H4 (cell line): Measurements from ENCODE around the gene F10. TPM values are rescaled to one million over a fixed set of nuclear protein-coding genes. Genes with fewer than 3 reads are reported as not detected.

Experiments used
- DNase-seq: peaks from one replicate; pipeline ENCODE4 v3.0.0-alpha.2; 2015; ENCODE audit warnings: low spot score
- total RNA-seq: library from RNA; depleted of rRNA; stranded (reverse); fragments of >200 nt; shearing (Covaris generic); gene quantifications from 2 replicates; pipeline ENCODE4 v1.2.3, GENCODE V29; 2014; rRNA removed

F10 gene
- total RNA-seq, 1 experiment from 2014 or later, result not detected

DNA sequence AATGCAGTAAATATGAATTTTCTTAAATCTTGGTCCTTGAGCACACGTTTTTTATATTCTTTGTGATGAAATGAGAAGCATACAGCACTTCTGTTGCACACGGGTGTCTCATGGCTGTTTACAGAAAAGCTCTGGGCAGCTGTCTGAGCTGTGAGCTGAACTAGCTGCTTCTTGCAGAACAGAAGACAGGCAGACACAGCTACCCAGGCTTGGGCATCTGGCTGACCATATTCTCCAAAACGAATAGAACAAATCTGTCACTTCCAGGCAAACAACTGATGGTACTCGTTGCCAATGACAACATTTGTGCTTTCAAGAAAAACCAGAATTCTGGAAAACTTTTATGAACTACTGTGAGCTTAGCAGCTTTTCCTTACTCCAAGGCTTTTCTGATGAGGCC, 69.7 kb downstream of the F10 start:
- no peak for DNase-seq

DNA sequence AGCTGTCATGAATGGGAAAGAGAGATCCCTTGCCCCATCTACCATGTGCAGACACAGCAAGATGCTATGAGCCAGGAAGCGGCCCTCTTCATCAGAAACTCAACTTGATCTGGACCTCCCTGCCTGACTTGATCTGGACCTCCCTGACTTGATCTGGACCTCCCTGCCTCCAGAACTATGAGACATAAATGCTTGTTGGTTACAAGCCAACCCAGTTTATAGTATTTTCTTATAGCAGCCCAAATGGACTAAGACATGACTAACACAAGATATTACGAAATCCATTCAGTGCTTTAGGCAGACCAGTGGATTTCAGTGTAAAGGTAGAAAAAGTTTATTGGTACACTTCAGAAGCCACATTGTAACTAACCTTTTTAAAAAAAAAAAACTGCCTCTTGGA, 70.3 kb downstream of the F10 start:
- no peak for DNase-seq

DNA sequence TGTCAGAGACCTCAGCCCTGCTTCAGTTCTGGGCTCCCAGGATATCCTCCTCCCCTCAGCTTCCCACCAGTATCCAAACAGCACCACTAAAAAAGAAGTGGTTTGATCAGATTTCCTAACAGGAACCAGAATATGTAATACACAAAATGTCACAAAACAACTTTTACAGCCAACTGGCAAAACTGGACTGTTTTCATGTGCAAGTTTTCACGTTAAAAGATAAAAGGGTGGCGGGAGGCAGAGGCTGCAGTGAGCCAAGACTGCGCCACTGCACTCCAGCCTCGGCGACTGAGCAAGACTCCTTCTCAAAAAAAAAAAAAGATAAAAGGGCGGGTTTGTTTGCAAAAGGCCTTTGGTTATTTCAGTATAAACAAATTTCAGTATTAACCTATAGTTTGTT, 72.8 kb downstream of the F10 start:
- DNase-seq, result no peak

DNA sequence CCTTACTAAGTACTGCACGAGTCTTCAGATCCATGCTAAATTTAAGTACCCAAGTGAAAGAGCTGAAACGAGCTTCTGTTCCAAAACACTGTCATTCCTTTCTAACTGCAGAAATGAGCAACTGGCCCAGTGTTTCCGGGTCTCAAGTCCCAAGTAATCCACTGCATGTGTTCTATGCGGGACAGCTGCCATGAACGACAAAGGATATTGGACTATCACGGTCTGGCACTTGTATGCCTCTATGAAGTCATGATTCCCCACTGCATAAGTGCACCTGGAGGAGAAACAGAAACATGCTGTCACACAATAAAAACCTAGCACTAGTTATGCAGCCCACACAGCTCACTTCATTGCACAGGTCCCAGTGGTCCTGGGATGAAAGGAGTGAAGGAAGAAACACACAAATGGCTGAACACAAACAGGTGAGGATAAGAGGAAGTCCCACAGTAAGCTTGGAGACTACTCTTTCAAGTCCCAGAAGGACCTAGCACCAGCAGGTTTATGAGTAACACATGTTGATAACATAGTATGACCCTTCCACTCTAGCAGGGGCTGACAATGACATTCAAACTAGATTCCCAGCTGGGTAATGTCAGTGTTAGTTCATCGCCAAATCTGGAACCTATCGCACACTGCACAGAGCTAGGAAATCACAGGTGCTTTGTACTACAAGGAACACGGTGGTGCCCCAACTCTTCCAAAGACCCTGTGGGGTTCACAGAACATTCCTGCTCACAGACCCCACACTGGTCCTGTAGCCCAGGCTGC, 74.6 kb downstream of the F10 start:
- DNase-seq, result no peak

Other genes with a start within 250 kb of the F10 start
- 4.5 and 13.1 TPM in 2 replicates for gene MCF2L, start 153.6 kb upstream of the F10 start, total RNA-seq
- not detected in 2 replicates for gene F7, start 17.0 kb upstream of the F10 start, total RNA-seq
- not detected in 2 replicates for gene PROZ, start 35.8 kb downstream of the F10 start, total RNA-seq
- 62.4 and 68.1 TPM in 2 replicates for gene PCID2, start 85.9 kb downstream of the F10 start, total RNA-seq
- 61.0 and 62.3 TPM in 2 replicates for gene CUL4A, start 86.8 kb downstream of the F10 start, total RNA-seq
- 77.3 and 82.2 TPM in 2 replicates for gene LAMP1, start 174.4 kb downstream of the F10 start, total RNA-seq
- gene GRTP1, start 241.3 kb downstream of the F10 start, total RNA-seq, result 3.6 and 6.7 TPM in 2 replicates